Effector memory CD4-positive, alpha-beta T cell (primary cell): Measurements from ENCODE around the gene SDHA.
"Not testable (repeated sequence)": the region's sequence is repeated elsewhere in the genome, so short reads cannot be mapped to it uniquely, and the experiment has no call there.

Source experiments
- DNase-seq, 3 donors: peaks; one replicate each; pipeline ENCODE4 v3.0.0-alpha.2; 2020
- H3K27ac ChIP-seq: 2 replicates; pipeline ENCODE4 v1.7.0; 2013; ENCODE audit warnings: mild to moderate bottlenecking, low read length, moderate library complexity; ENCODE audit not compliant: insufficient read depth, poor library complexity, severe bottlenecking
- H3K27me3 ChIP-seq: replicated peaks from 2 replicates; pipeline ENCODE4 v1.7.0; 2013; ENCODE audit warnings: mild to moderate bottlenecking, low read length; ENCODE audit not compliant: insufficient read depth, control insufficient read depth, poor library complexity, severe bottlenecking
- H3K36me3 ChIP-seq: 2 replicates; pipeline ENCODE4 v1.7.0; 2013; ENCODE audit warnings: mild to moderate bottlenecking, low read length, moderate library complexity; ENCODE audit not compliant: control insufficient read depth, insufficient read depth
- H3K4me1 ChIP-seq: 2 replicates; pipeline ENCODE4 v1.7.0; 2013; ENCODE audit warnings: low read length, mild to moderate bottlenecking; ENCODE audit not compliant: control insufficient read depth, insufficient read depth, poor library complexity, severe bottlenecking
- H3K4me3 ChIP-seq: 2 replicates; pipeline ENCODE4 v1.7.0; 2013; ENCODE audit warnings: low read length, low read depth, mild to moderate bottlenecking; ENCODE audit not compliant: insufficient read depth, poor library complexity, severe bottlenecking
- H3K9me3 ChIP-seq: 2 replicates; pipeline ENCODE4 v1.7.0; 2013; ENCODE audit warnings: mild to moderate bottlenecking, low read length, moderate library complexity; ENCODE audit not compliant: control insufficient read depth

SDHA gene

GRCh38 chr5:222951-223715 is 5.0 kb downstream of the SDHA start:
- not testable (repeated sequence) for H3K4me3 ChIP-seq, H3K27ac ChIP-seq

GRCh38 chr5:223791-224190 is 5.7 kb downstream of the SDHA start:
- no peak for DNase-seq
- Histone ChIP-seq H3K4me3 (no peak overlapping the region), H3K4me1 (peaks cover 9% of the 10 kb centered on the region), H3K27me3 (no peaks in the 10 kb centered on the region), H3K9me3 (no peaks in the 10 kb centered on the region), H3K36me3 (peaks cover 34% of the 10 kb centered on the region), H3K27ac (no peak overlapping the region)

More at GRCh38 chr5:222951-223715, 5.0 kb downstream of the SDHA start:
- not testable (repeated sequence) for H3K4me1 ChIP-seq, H3K27me3 ChIP-seq, H3K9me3 ChIP-seq, DNase-seq
- H3K36me3 ChIP-seq, result peaks cover 27% of the 10 kb centered on the region

GRCh38 chr5:225334-225733 is 7.2 kb downstream of the SDHA start:
- no peak for DNase-seq
- H3K36me3 ChIP-seq, result peaks cover 47% of the 10 kb centered on the region

GRCh38 chr5:227375-227774 is 9.3 kb downstream of the SDHA start:
- not testable (repeated sequence) for H3K27ac ChIP-seq, DNase-seq, H3K9me3 ChIP-seq, H3K4me1 ChIP-seq, H3K4me3 ChIP-seq, H3K27me3 ChIP-seq
- peaks cover 64% of the 10 kb centered on the region for H3K36me3 ChIP-seq

More at GRCh38 chr5:225334-225733, 7.2 kb downstream of the SDHA start:
- Histone ChIP-seq H3K4me1 (peaks cover 5% of the 10 kb centered on the region), H3K27ac (no peak overlapping the region), H3K9me3 (no peaks in the 10 kb centered on the region), H3K4me3 (no peak overlapping the region), H3K27me3 (no peaks in the 10 kb centered on the region)

- no peak overlapping the region for H3K4me3 ChIP-seq
- no peaks in the 10 kb centered on the region for H3K4me1 ChIP-seq
- no peak for DNase-seq
- H3K36me3 ChIP-seq, result peaks cover 78% of the 10 kb centered on the region
- H3K9me3 ChIP-seq, result no peaks in the 10 kb centered on the region
- H3K27ac ChIP-seq, result no peak overlapping the region
- H3K27me3 ChIP-seq, result no peaks in the 10 kb centered on the region
Measured at GRCh38 chr5:228886-229285, 10.8 kb downstream of the SDHA start.

- no peak for DNase-seq
- no peaks in the 10 kb centered on the region for H3K27me3 ChIP-seq
- H3K27ac ChIP-seq, result no peak overlapping the region
- no peaks in the 10 kb centered on the region for H3K4me1 ChIP-seq
- peaks cover 79% of the 10 kb centered on the region for H3K36me3 ChIP-seq
- no peak overlapping the region for H3K4me3 ChIP-seq
- H3K9me3 ChIP-seq, result no peaks in the 10 kb centered on the region
Measured at GRCh38 chr5:230711-231110, 12.6 kb downstream of the SDHA start.

GRCh38 chr5:231661-232060 is 13.5 kb downstream of the SDHA start:
- no peak for DNase-seq
- Histone ChIP-seq H3K27ac (no peak overlapping the region), H3K27me3 (no peaks in the 10 kb centered on the region), H3K36me3 (peaks cover 74% of the 10 kb centered on the region), H3K4me3 (no peak overlapping the region), H3K9me3 (no peaks in the 10 kb centered on the region), H3K4me1 (no peaks in the 10 kb centered on the region)

- H3K4me3 ChIP-seq, H3K4me1 ChIP-seq, DNase-seq, H3K9me3 ChIP-seq, H3K27ac ChIP-seq, H3K27me3 ChIP-seq: not testable (repeated sequence)
- peaks cover 72% of the 10 kb centered on the region for H3K36me3 ChIP-seq
Measured at GRCh38 chr5:233426-233825, 15.3 kb downstream of the SDHA start.

GRCh38 chr5:234450-234849 is 16.3 kb downstream of the SDHA start:
- Histone ChIP-seq H3K27ac (no peak overlapping the region), H3K4me3 (no peak overlapping the region), H3K27me3 (no peaks in the 10 kb centered on the region), H3K9me3 (no peaks in the 10 kb centered on the region), H3K36me3 (peaks cover 63% of the 10 kb centered on the region), H3K4me1 (no peaks in the 10 kb centered on the region)
- no peak for DNase-seq

GRCh38 chr5:235527-235926 is 17.4 kb downstream of the SDHA start:
- not testable (repeated sequence) for DNase-seq, H3K4me1 ChIP-seq, H3K9me3 ChIP-seq, H3K4me3 ChIP-seq, H3K27ac ChIP-seq, H3K27me3 ChIP-seq
- H3K36me3 ChIP-seq, result peaks cover 60% of the 10 kb centered on the region
